GM21786 (cell line): Measurements from ENCODE around the gene AKAP9.
"Not testable (repeated sequence)": the region's sequence is repeated elsewhere in the genome, so short reads cannot be mapped to it uniquely, and the experiment has no call there.

Experiments used
- ATAC-seq: cut with Tn5 transposase; IDR thresholded peaks from one replicate; pipeline ENCODE4 v1.9.1; 2021; ENCODE audit not compliant: unreplicated experiment

Gene AKAP9

GRCh38 chr7:92002720-92003119 is 62.1 kb downstream of the AKAP9 start:
- ATAC-seq, result no peak

DNA sequence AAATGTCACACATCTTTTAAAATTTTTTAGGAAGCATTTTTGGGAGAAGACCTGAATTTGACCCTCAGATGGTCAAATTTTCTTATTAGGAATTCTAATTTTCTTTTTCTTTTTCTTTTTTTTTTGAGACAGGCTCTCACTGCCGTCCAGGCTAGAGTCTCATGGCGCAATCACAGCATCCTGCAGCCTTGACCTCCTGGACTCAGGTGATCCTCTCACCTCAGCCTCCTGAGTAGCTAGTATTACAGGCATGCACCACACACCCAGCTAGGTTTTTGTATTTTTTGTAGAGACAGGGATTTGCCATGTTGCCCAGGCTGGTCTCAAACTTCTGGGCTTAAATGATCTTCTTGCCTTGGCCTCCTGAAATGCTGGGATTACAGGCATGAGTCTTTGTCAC is 65.4 kb downstream of the AKAP9 start:
- no peak for ATAC-seq

DNA sequence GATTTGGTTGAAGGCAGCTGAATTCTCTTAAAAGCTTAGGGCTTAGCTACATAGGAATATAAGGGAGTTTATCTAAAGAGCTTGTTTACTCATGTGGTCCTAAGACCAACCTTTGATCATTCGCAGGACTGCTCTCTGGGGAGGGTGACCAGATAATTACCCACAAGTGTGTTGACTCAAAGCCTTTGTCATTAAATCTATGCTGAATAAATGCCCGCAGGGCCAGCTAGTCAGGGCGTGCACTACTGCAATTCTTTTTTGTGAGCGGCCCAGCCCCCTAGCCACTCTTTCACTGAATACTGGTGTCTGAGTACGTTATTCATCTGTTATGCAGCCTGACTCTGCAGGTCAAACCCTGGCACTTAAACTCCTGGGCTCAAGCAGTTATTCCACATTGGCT is 69.6 kb downstream of the AKAP9 start:
- no peak for ATAC-seq

DNA sequence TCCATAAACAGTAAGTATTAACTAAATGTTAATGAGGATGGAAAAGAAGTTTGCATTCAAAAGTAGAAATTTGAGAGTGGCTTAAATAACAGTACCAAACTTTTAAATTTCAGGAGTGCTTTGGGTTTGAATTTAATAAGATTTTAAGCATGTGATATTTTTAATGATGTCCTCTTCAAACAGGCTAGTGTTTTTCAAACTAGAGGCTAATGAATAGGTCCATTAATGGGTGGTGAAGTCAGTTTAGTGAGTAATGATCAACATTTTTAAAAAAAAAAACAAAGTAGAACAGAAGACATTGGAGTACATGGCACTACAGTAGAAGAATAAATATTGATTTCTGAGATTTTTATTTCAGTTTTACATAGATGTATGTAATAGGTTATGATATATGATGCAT is 72.9 kb downstream of the AKAP9 start:
- no peak for ATAC-seq

- no peak for ATAC-seq
These were observed 80.0 kb downstream of the AKAP9 start for GRCh38 chr7:92020636-92021035.

- no peak for ATAC-seq
These were observed 84.6 kb downstream of the AKAP9 start for GRCh38 chr7:92025260-92025659.

GRCh38 chr7:92026635-92027034 is 86.0 kb downstream of the AKAP9 start:
- ATAC-seq, result not testable (repeated sequence)

DNA sequence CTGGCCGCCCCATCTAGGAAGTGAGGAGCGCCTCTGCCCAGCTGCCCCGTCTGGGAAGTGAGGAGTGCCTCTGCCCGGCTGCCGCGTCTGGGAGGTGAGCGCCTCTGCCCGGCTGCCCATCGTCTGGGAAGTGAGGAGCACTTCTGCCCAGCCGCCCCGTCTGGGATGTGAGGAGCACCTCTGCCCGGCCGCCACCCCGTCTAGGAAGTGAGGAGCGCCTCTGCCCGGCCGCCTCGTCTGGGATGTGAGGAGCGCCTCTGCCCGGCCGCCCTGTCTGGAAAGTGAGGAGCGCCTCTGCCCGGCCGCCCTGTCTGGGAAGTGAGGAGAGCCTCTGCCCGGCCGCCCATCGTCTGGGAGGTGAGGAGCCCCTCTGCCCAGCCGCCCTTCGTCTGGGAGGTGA is 86.5 kb downstream of the AKAP9 start:
- ATAC-seq, result not testable (repeated sequence)

GRCh38 chr7:92028226-92028625 is 87.6 kb downstream of the AKAP9 start:
- ATAC-seq, result no peak

GRCh38 chr7:92028686-92029085 is 88.0 kb downstream of the AKAP9 start:
- ATAC-seq, result no peak

GRCh38 chr7:92034116-92034515 is 93.5 kb downstream of the AKAP9 start:
- no peak for ATAC-seq

DNA sequence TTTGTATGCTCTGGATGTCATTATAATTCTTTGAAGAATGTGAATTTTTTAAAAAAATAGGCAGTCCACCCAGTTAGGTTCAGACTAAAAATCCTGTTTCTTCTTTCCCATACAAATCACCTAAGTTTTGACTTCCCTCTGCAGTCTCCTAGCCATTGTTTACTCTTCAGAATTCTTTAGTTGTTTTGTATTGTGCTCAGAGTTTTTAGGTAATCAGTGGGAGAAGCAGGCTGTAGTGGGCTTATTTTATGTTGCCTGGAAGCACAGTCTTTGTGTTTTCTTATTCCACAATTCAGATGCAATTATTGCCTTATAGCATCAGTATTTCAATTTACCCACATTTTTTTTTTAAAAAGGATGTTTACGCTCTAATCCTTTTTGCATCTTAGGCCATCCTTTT is 94.9 kb downstream of the AKAP9 start:
- no peak for ATAC-seq

GRCh38 chr7:92039900-92040299 is 99.2 kb downstream of the AKAP9 start:
- ATAC-seq, result no peak

DNA sequence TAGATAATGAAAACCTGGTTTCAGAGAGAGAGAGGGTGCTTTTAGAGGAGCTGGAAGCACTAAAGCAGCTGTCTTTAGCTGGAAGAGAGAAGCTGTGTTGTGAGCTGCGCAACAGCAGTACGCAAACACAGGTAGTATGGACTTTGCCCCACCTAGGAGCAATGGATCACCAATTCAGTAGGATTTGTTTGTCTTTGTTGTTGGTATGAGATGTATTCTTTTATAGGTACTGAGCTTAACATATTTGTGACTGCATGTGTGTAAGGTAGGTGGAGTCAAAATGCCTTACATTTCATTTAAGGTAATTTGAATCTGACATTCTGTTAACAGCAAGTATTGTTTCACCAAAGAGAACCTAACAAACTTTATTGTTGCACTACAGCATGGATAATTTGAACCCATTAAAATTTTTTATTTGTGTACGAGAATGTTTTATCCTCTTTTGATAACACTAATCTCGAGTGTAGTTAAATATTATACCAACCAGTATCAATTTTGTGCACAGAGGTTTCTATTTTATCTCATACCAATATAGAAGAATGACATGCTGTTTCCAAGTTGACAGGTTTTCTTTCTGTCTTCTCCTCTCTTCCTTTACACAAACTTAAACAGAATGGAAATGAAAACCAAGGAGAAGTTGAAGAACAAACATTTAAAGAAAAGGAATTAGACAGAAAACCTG is 101.5 kb downstream of the AKAP9 start:
- no peak for ATAC-seq

GRCh38 chr7:92043098-92043497 is 102.4 kb downstream of the AKAP9 start:
- no peak for ATAC-seq

- no peak for ATAC-seq
These were observed 103.0 kb downstream of the AKAP9 start for GRCh38 chr7:92043637-92044036.

- no peak for ATAC-seq
These were observed 103.5 kb downstream of the AKAP9 start for GRCh38 chr7:92044148-92044547.

GRCh38 chr7:92044940-92045339 is 104.3 kb downstream of the AKAP9 start:
- ATAC-seq, result no peak

- no peak for ATAC-seq
These were observed 111.0 kb downstream of the AKAP9 start for GRCh38 chr7:92051655-92052054.

GRCh38 chr7:92052159-92052558 is 111.5 kb downstream of the AKAP9 start:
- no peak for ATAC-seq

DNA sequence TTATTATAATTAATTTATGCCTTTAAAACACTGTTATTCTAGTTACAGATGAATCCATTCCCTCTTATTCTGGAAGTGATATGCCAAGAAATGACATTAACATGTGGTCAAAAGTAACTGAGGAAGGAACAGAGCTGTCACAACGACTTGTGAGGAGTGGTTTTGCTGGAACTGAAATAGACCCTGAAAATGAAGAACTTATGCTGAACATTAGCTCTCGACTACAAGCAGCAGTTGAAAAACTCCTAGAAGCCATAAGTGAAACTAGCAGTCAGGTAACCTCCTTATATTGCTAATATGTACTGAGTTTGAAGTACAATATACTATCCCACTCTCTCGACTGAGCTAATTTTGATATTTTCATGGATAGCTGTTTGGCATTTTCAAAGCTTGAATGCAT is 112.0 kb downstream of the AKAP9 start:
- ATAC-seq, result no peak

- no peak for ATAC-seq
These were observed 112.7 kb downstream of the AKAP9 start for GRCh38 chr7:92053312-92053711.

- ATAC-seq, result no peak
These were observed 115.6 kb downstream of the AKAP9 start for GRCh38 chr7:92056286-92056685.
